Right atrium auricular region (tissue), 2 donors: ENCODE measurements around the gene RBCK1. TPM values are rescaled to one million over a fixed set of nuclear protein-coding genes. Genes with fewer than 3 reads are reported as not detected.

Source experiments
- DNase-seq: peaks from one replicate; pipeline ENCODE4 v3.0.0-alpha.2; 2019; ENCODE audit warnings: low spot score
- H3K27ac ChIP-seq, 2 donors: fragments of 200-600 bp; sonication (generic); 1 replicate in 1 of 2; 2 replicates in 1 of 2; pipeline ENCODE4 v1.5.1; 2016 to 2019
- H3K27me3 ChIP-seq, 2 donors: fragments of 200-600 bp; sonication (generic); one replicate each; pipeline versions ENCODE4 v1.5.1 to v1.6.0; 2017 to 2019
- H3K36me3 ChIP-seq: fragments of 200-600 bp; sonication (generic); one replicate; pipeline ENCODE4 v1.5.1; 2016
- H3K4me1 ChIP-seq, 2 donors: fragments of 200-600 bp; sonication (generic); one replicate each; pipeline versions ENCODE4 v1.5.1 to v1.6.0; 2017 to 2019
- H3K4me3 ChIP-seq, 2 donors: fragments of 200-600 bp; sonication (generic); 1 replicate in 1 of 2; 2 replicates in 1 of 2; pipeline ENCODE4 v1.5.1; 2017 to 2019; ENCODE audit warnings: mild to moderate bottlenecking in 1 of 2, moderate library complexity in 1 of 2
- H3K9me3 ChIP-seq, 2 donors: fragments of 200-600 bp; sonication (generic); one replicate each; pipeline ENCODE4 v1.5.1; 2019
- total RNA-seq, 2 donors: library from RNA; depleted of rRNA; stranded (reverse); fragments of >200 nt; gene quantifications; one replicate each; pipeline ENCODE4 v1.1.0, GENCODE V29; 2016
- TF ChIP-seq, protein P1 (sequence below), 2 donors: fragments of 200-600 bp; sonication (generic); IDR thresholded peaks; one replicate each; pipeline ENCODE4 v1.5.1; 2019; ENCODE audit warnings: antibody characterized with exemption in 2 of 2

The RBCK1 gene
- total RNA-seq, 2 donors from 2014 or later: 43.6 to 48.8 TPM

DNA sequence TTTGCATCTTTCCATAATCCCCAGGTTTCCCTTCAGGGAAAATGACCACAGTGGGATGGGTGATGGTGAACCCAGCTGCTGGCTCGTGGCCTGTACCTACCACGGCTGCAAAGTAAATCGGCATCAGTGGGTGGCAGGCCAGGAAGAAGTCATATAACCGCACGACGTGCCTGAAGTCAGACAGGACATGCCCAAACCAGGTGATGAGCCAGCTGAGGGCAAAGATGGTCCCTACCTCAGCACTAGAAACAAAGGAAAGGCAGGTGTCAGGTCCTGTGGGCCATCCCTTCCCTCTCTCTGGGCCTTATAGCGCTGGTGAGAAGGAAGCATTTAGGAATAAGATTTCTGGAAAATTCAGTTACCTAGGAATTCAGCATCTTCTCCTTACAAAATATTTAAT is 32.0 kb downstream of the RBCK1 start:
- H3K27ac ChIP-seq: no peak overlapping the region
- no peak for DNase-seq
- no peak overlapping the region for H3K4me3 ChIP-seq
- no peaks in the 10 kb centered on the region for H3K27me3 ChIP-seq
- peaks cover 83% of the 10 kb centered on the region for H3K36me3 ChIP-seq
- no peaks in the 10 kb centered on the region for H3K9me3 ChIP-seq
- TF ChIP-seq, protein P1, sequence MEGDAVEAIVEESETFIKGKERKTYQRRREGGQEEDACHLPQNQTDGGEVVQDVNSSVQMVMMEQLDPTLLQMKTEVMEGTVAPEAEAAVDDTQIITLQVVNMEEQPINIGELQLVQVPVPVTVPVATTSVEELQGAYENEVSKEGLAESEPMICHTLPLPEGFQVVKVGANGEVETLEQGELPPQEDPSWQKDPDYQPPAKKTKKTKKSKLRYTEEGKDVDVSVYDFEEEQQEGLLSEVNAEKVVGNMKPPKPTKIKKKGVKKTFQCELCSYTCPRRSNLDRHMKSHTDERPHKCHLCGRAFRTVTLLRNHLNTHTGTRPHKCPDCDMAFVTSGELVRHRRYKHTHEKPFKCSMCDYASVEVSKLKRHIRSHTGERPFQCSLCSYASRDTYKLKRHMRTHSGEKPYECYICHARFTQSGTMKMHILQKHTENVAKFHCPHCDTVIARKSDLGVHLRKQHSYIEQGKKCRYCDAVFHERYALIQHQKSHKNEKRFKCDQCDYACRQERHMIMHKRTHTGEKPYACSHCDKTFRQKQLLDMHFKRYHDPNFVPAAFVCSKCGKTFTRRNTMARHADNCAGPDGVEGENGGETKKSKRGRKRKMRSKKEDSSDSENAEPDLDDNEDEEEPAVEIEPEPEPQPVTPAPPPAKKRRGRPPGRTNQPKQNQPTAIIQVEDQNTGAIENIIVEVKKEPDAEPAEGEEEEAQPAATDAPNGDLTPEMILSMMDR (IDR thresholded peaks at IDR 0.05): no peak
- peaks cover 0 to 12% of the 10 kb centered on the region in 2 donors for H3K4me1 ChIP-seq

DNA sequence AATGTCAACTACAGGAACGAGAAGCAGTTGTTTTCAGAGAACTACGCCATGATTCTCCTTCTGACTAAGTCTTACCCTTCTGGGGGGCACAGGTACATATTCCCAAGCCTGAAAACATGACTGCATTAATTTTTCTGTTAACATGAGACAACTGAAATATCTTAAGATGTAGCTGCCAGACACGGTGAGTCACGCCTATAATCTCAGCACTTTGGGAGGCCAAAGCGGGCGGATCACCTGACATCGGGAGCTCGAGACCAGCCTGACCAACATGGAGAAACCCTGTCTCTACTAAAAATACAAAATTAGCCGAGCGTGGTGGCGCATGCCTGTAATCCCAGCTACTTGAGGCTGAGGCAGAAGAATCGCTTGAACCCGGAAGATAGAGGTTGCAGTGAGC is 32.5 kb downstream of the RBCK1 start:
- H3K4me1 ChIP-seq: peaks cover 0 to 16% of the 10 kb centered on the region in 2 donors
- H3K27ac ChIP-seq: no peak overlapping the region
- no peaks in the 10 kb centered on the region for H3K9me3 ChIP-seq
- H3K36me3 ChIP-seq: peaks cover 78% of the 10 kb centered on the region
- no peak for DNase-seq
- no peaks in the 10 kb centered on the region for H3K27me3 ChIP-seq
- H3K4me3 ChIP-seq: no peak overlapping the region
- TF ChIP-seq, protein P1 (IDR thresholded peaks at IDR 0.05): no peak

DNA sequence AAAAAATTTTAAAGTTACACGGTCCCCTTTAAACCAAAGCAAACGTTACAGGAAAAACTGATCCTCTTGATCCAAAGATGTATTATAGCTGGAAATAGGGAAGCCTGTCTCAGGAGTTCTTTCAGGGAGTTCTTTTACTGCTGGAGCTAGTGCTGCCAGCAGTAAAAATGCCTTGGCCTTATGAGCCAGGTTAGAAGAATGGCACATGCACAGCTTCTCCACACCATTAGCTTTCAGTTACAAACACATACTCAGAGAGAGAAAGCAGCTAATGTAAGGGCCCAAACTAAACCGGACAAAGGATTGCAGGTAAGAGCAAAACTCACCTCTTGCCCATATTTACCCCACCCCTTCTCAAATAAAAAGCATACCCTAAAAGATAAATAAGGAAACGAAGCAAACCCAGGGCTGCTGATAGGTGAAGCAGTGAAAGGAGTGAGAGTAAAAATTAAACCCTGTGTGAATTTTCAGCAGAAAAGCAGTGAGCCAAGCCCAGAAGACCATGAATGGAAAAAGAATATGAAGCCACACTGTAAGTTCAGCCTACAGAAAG is 35.2 kb downstream of the RBCK1 start:
- Histone ChIP-seq H3K27me3 (no peaks in the 10 kb centered on the region), H3K4me3 (no peak overlapping the region), H3K4me1 (peaks cover 0 to 21% of the 10 kb centered on the region in 2 donors), H3K9me3 (no peaks in the 10 kb centered on the region), H3K27ac (no peak overlapping the region), H3K36me3 (peaks cover 61% of the 10 kb centered on the region)
- TF ChIP-seq, protein P1 (IDR thresholded peaks at IDR 0.05): no peak
- DNase-seq: no peak

DNA sequence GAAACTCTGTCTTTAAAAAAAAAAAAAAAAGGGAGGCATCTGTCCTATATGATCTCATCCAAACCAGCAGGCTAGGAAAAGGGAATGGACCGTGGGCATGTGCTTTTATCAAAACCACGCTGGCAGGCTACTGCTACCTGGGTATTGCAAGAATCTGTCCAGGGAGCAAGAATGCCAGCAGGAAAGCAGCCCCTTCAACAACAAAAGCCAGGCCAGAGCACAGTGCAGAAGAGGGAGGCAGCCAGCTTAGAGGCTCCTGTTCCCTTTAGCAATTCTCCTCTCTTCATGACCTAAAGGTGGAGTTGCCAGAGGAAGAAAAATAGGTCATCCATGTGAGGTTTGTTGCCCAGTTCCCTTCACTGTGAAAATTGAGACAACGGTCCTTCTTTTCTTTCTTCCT is 36.0 kb downstream of the RBCK1 start:
- no peaks in the 10 kb centered on the region for H3K9me3 ChIP-seq
- H3K4me3 ChIP-seq: no peak overlapping the region
- no peak overlapping the region for H3K27ac ChIP-seq
- H3K4me1 ChIP-seq: peaks cover 0 to 21% of the 10 kb centered on the region in 2 donors
- H3K36me3 ChIP-seq: peaks cover 53% of the 10 kb centered on the region
- no peaks in the 10 kb centered on the region for H3K27me3 ChIP-seq
- DNase-seq: no peak
- TF ChIP-seq, protein P1 (IDR thresholded peaks at IDR 0.05): no peak

DNA sequence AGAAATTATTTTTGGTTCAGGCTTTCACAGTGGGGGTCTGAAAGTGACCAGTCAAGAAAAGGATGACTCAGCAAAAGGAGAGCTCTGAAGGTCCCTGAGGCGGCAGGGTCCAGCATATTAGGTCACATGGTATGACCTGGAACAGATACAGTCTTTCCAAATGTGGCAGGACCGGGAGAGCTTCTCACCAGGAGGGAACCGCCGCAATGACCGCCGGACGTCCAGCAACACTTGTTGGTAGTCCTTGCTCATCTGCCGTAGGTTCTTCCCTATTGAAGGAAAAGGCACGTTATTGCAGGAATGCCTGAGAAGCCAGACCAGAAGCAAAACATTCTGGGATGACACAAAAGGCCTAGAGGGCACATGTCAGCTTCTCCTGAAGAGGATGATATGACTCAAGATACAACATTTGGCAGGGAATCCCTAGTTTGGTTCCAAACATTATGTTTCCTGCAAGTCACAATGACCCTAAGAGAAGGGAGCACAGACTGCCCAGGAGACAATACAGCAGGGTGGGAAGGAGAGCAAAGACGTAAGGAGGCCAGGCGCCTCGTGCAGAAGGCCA is 36.8 kb downstream of the RBCK1 start:
- H3K9me3 ChIP-seq: no peaks in the 10 kb centered on the region
- DNase-seq: no peak
- H3K4me3 ChIP-seq: no peak overlapping the region
- H3K4me1 ChIP-seq: peaks cover 0 to 21% of the 10 kb centered on the region in 2 donors
- H3K36me3 ChIP-seq: peaks cover 45% of the 10 kb centered on the region
- H3K27me3 ChIP-seq: no peaks in the 10 kb centered on the region
- peak overlapping the region in 1 of 2 donors; percentile 20 for H3K27ac ChIP-seq
- TF ChIP-seq, protein P1 (IDR thresholded peaks at IDR 0.05): no peak
